Keratinocyte (primary cell): Measurements from ENCODE around the gene LONP2. TPM values are rescaled to one million over a fixed set of nuclear protein-coding genes. Genes with fewer than 3 reads are reported as not detected.

Experiments used
- DNase-seq: peaks from one replicate; pipeline ENCODE4 v3.0.0-alpha.2; 2011; ENCODE audit warnings: low read depth, missing footprints, low spot score
- FAIRE-seq: peaks from 2 replicates; lab custom pipeline; 2011; peaks lifted over from hg19 to GRCh38; lab: Jason Lieb, UNC
- H2AFZ ChIP-seq: 2 replicates; pipeline ENCODE4 v1.6.0; 2012; ENCODE audit warnings: low read length, control low read depth, inconsistent platforms; ENCODE audit not compliant: control insufficient read depth
- H3K27ac ChIP-seq: 2 replicates; pipeline ENCODE4 v1.5.1; 2011; ENCODE audit warnings: low read length; ENCODE audit not compliant: control insufficient read depth, insufficient read depth
- H3K27me3 ChIP-seq: 3 replicates; pipeline ENCODE4 v1.6.0; 2011; ENCODE audit warnings: low read length; ENCODE audit not compliant: control insufficient read depth, insufficient read depth; ENCODE audit errors: extremely low read depth
- H3K36me3 ChIP-seq, 2 experiments: 2 replicates in 1 of 2; 3 replicates in 1 of 2; pipeline ENCODE4 v1.5.1; 2011; ENCODE audit warnings: low read length in 2 of 2, mild to moderate bottlenecking in 1 of 2; ENCODE audit not compliant: control insufficient read depth in 2 of 2, insufficient read depth in 2 of 2; ENCODE audit errors: extremely low read depth in 1 of 2
- H3K4me1 ChIP-seq: 3 replicates; pipeline ENCODE4 v1.5.1; 2011; ENCODE audit warnings: low read length; ENCODE audit not compliant: control insufficient read depth, insufficient read depth; ENCODE audit errors: extremely low read depth
- H3K4me2 ChIP-seq: 3 replicates; pipeline ENCODE4 v1.6.0; 2011; ENCODE audit warnings: low read depth, low read length; ENCODE audit not compliant: control insufficient read depth, insufficient read depth; ENCODE audit errors: extremely low read depth
- H3K4me3 ChIP-seq, 3 experiments: fragments of 200-600 bp in 1 of 3; sonication (generic) in 1 of 3; 2 replicates in 2 of 3; 3 replicates in 1 of 3; pipeline ENCODE4 v1.5.1; 2011 to 2016; ENCODE audit warnings: low read length in 3 of 3, mild to moderate bottlenecking in 3 of 3, control low read depth in 2 of 3, inconsistent platforms in 1 of 3, low read depth in 1 of 3, mixed read lengths in 1 of 3, mixed run types in 1 of 3, moderate library complexity in 1 of 3; ENCODE audit not compliant: control insufficient read depth in 2 of 3, insufficient read depth in 2 of 3; ENCODE audit errors: extremely low read depth in 1 of 3
- H3K79me2 ChIP-seq: 2 replicates; pipeline ENCODE4 v1.6.0; 2012; ENCODE audit warnings: low read length; ENCODE audit not compliant: control insufficient read depth, insufficient read depth
- H3K9ac ChIP-seq: 3 replicates; pipeline ENCODE4 v1.6.0; 2011; ENCODE audit warnings: low read length; ENCODE audit not compliant: control insufficient read depth, insufficient read depth; ENCODE audit errors: extremely low read depth
- H3K9me1 ChIP-seq: 3 replicates; pipeline ENCODE4 v1.6.0; 2011; ENCODE audit warnings: low read length; ENCODE audit not compliant: control insufficient read depth, insufficient read depth; ENCODE audit errors: extremely low read depth
- H3K9me3 ChIP-seq: 2 replicates; pipeline ENCODE4 v1.5.1; 2012; ENCODE audit warnings: low read depth, low read length; ENCODE audit not compliant: control insufficient read depth
- H4K20me1 ChIP-seq: 3 replicates; pipeline ENCODE4 v1.6.0; 2011; ENCODE audit warnings: low read length; ENCODE audit not compliant: control insufficient read depth, insufficient read depth; ENCODE audit errors: extremely low read depth
- CTCF ChIP-seq, 3 experiments: IDR thresholded peaks in 1 of 3; conservative IDR thresholded peaks in 1 of 3; optimal IDR thresholded peaks in 1 of 3; 2 replicates in 2 of 3; 3 replicates in 1 of 3; pipeline versions ENCODE3 to v1.5.1; 2011; ENCODE audit warnings: low read length in 3 of 3, mild to moderate bottlenecking in 3 of 3, moderate library complexity in 2 of 3, control low read depth in 1 of 3, inconsistent platforms in 1 of 3; ENCODE audit not compliant: insufficient read depth in 2 of 3; ENCODE audit errors: extremely low read depth in 1 of 3
- EZH2 ChIP-seq: IDR thresholded peaks from one replicate; pipeline ENCODE4 v1.6.1; 2012; ENCODE audit warnings: inconsistent platforms, mild to moderate bottlenecking, low read length, moderate library complexity
- dilution Hi-C: fragments of 300-500 bp; cut with MboI; formaldehyde crosslinking; loops from one replicate; pipeline ENCODE4 v1.7.0; 2020; ENCODE audit warnings: low sequenced_read_pairs; ENCODE audit not compliant: extremely low pct_ligation_motif_present
- polyA plus RNA-seq, 5 experiments: library from polyadenylated mRNA; depleted of rRNA in 3 of 5; stranded (reverse) in 3 of 5; stranded (forward) in 1 of 5; unstranded in 1 of 5; fragments of >200 nt; gene quantifications; 1 replicate in 1 of 5; 2 replicates in 3 of 5; 3 replicates in 1 of 5; pipeline versions ENCODE4 v1.2.1 to v1.2.3, GENCODE V29; 2011 to 2012; ENCODE audit warnings: missing spikeins in 2 of 5, low read depth in 1 of 5, low replicate concordance in 1 of 5

LONP2 gene
- polyA plus RNA-seq, 1 donor (not counting 4 experiments of a cell fraction or from before 2014, with no cell fraction given): 49.4 TPM

GRCh38 chr16:48347980-48348379 is 103.9 kb downstream of the LONP2 start:
- Histone ChIP-seq H3K9ac (no peak overlapping the region), H3K9me3 (no peaks in the 10 kb centered on the region), H2AFZ (no peak overlapping the region), H3K27me3 (no peaks in the 10 kb centered on the region), H3K27ac (no peak overlapping the region), H3K4me1 (no peaks in the 10 kb centered on the region), H3K36me3 (peaks cover 14 to 17% of the 10 kb centered on the region in 2 experiments), H3K9me1 (no peaks in the 10 kb centered on the region), H3K4me3 (no peak overlapping the region), H3K79me2 (no peaks in the 10 kb centered on the region), H4K20me1 (no peaks in the 10 kb centered on the region), H3K4me2 (no peak overlapping the region)
- DNase-seq (no peak), FAIRE-seq (no peak)
- dilution Hi-C loops: no loop called here
- TF ChIP-seq CTCF (optimal IDR thresholded peaks at IDR 0.05 in 1 of 3, IDR thresholded peaks at IDR 0.05 in 1 of 3, conservative IDR thresholded peaks at IDR 0.05 in 1 of 3; ENCODE audit: extremely low read depth in 1 of 3, insufficient read depth in 2 of 3, low read length in 3 of 3) (no peak), EZH2 (no peak)

GRCh38 chr16:48350736-48351135 is 106.6 kb downstream of the LONP2 start:
- no peaks in the 10 kb centered on the region for H3K27me3 ChIP-seq
- no peak overlapping the region for H3K4me2 ChIP-seq
- peaks cover 14 to 23% of the 10 kb centered on the region in 2 experiments for H3K36me3 ChIP-seq
- no peak for TF ChIP-seq CTCF (optimal IDR thresholded peaks at IDR 0.05 in 1 of 3, IDR thresholded peaks at IDR 0.05 in 1 of 3, conservative IDR thresholded peaks at IDR 0.05 in 1 of 3; ENCODE audit: extremely low read depth in 1 of 3, insufficient read depth in 2 of 3, low read length in 3 of 3)
- no peak for TF ChIP-seq EZH2
- DNase-seq: peak; percentile 33
- FAIRE-seq: no peak
- H4K20me1 ChIP-seq: no peaks in the 10 kb centered on the region
- no peak overlapping the region for H2AFZ ChIP-seq
- dilution Hi-C loops: loop anchor here (25.0 kb wide), 1 partner anchor 162 kb away; no protein-coding TSS in a partner anchor
- no peaks in the 10 kb centered on the region for H3K9me3 ChIP-seq
- H3K27ac ChIP-seq: peak overlapping the region; percentile 23
- no peak overlapping the region for H3K4me3 ChIP-seq
- H3K9ac ChIP-seq: no peak overlapping the region
- H3K79me2 ChIP-seq: no peaks in the 10 kb centered on the region
- no peaks in the 10 kb centered on the region for H3K9me1 ChIP-seq
- no peaks in the 10 kb centered on the region for H3K4me1 ChIP-seq
